ENCODE data around the gene TPD52L1.

The TPD52L1 gene

GRCh38 chr6:125310994-125311649, 157.5 kb downstream of the TPD52L1 start:
- no peak overlapping the region for H3K27ac ChIP-seq
- no peaks in the 10 kb centered on the region for H3K9me3 ChIP-seq
- no peaks in the 10 kb centered on the region for H3K36me3 ChIP-seq
- H3K4me1 ChIP-seq (ENCODE audit: control insufficient read depth in 1 of 2, insufficient read depth in 1 of 2, low read depth in 1 of 2, low read length in 1 of 2): peaks cover 0 to 2% of the 10 kb centered on the region in 2 experiments
- H3K27me3 ChIP-seq: peaks cover 47% of the 10 kb centered on the region
- H3K4me3 ChIP-seq (ENCODE audit: low read depth in 1 of 2, low read length in 1 of 2): no peak overlapping the region
- TF ChIP-seq, protein P1, sequence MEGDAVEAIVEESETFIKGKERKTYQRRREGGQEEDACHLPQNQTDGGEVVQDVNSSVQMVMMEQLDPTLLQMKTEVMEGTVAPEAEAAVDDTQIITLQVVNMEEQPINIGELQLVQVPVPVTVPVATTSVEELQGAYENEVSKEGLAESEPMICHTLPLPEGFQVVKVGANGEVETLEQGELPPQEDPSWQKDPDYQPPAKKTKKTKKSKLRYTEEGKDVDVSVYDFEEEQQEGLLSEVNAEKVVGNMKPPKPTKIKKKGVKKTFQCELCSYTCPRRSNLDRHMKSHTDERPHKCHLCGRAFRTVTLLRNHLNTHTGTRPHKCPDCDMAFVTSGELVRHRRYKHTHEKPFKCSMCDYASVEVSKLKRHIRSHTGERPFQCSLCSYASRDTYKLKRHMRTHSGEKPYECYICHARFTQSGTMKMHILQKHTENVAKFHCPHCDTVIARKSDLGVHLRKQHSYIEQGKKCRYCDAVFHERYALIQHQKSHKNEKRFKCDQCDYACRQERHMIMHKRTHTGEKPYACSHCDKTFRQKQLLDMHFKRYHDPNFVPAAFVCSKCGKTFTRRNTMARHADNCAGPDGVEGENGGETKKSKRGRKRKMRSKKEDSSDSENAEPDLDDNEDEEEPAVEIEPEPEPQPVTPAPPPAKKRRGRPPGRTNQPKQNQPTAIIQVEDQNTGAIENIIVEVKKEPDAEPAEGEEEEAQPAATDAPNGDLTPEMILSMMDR (IDR thresholded peaks at IDR 0.05): no peak

GRCh38 chr6:125312478-125312877, 158.9 kb downstream of the TPD52L1 start:
- H3K9me3 ChIP-seq: no peaks in the 10 kb centered on the region
- H3K27me3 ChIP-seq: peaks cover 58% of the 10 kb centered on the region
- no peak overlapping the region for H3K27ac ChIP-seq
- H3K36me3 ChIP-seq: no peaks in the 10 kb centered on the region
- H3K4me1 ChIP-seq (ENCODE audit: control insufficient read depth in 1 of 2, insufficient read depth in 1 of 2, low read depth in 1 of 2, low read length in 1 of 2): no peaks in the 10 kb centered on the region
- H3K4me3 ChIP-seq (ENCODE audit: low read depth in 1 of 2, low read length in 1 of 2): no peak overlapping the region
- TF ChIP-seq, protein P1 (IDR thresholded peaks at IDR 0.05): no peak

DNA sequence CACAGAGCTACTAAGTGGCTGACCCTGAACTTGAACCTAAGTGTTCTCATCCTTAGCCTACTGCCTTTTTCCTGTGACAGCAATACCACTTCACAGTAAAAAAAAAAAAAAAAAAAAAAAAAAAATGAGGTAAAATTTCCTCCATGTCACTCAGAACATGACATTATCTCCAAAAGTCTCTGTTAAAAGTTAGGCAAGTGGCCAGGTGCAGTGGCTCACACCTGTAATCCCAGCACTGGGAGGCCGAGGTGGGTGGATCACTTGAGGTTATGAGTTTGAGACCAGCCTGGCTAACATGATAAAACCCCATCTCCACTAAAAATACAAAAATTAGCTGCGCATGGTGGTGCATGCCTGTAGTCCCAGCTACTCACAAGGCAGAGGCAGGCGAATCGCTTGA, 159.4 kb downstream of the TPD52L1 start:
- H3K9me3 ChIP-seq: no peaks in the 10 kb centered on the region
- H3K27me3 ChIP-seq: peaks cover 62% of the 10 kb centered on the region
- no peak overlapping the region for H3K4me3 ChIP-seq (ENCODE audit: low read depth in 1 of 2, low read length in 1 of 2)
- no peak overlapping the region for H3K27ac ChIP-seq
- no peaks in the 10 kb centered on the region for H3K4me1 ChIP-seq (ENCODE audit: control insufficient read depth in 1 of 2, insufficient read depth in 1 of 2, low read depth in 1 of 2, low read length in 1 of 2)
- TF ChIP-seq, protein P1 (IDR thresholded peaks at IDR 0.05): no peak
- H3K36me3 ChIP-seq: no peaks in the 10 kb centered on the region

Data from neutrophil (primary cell).